H1 (cell line): ENCODE data around the gene FNDC1. TPM values are rescaled to one million over a fixed set of nuclear protein-coding genes. Genes with fewer than 3 reads are reported as not detected.

ENCODE experiments used
- BACH1 ChIP-seq: IDR thresholded peaks from 2 replicates; pipeline ENCODE4 v1.6.1; 2012; ENCODE audit warnings: low read length, improper control_type of control experiment
- CBX5 ChIP-seq: fragments of 300-800, 300-1000 bp; sonication (generic); IDR thresholded peaks from 2 replicates; pipeline ENCODE4 v1.7.1; 2016; ENCODE audit warnings: antibody characterized with exemption, low read length, low read depth
- CTBP2 ChIP-seq: IDR thresholded peaks from 2 replicates; pipeline ENCODE4 v1.7.0; 2011; ENCODE audit warnings: borderline replicate concordance, mild to moderate bottlenecking, moderate library complexity, mixed read lengths, low read length; ENCODE audit not compliant: insufficient read depth, insufficient read length
- RAD21 ChIP-seq, 2 experiments: IDR thresholded peaks in 1 of 2; conservative IDR thresholded peaks in 1 of 2; 2 replicates each; pipeline ENCODE4 v1.6.1; 2011; ENCODE audit warnings: low read depth in 2 of 2, low read length in 2 of 2, improper control_type of control experiment in 1 of 2, inconsistent platforms in 1 of 2, mild to moderate bottlenecking in 1 of 2, moderate library complexity in 1 of 2
- RNF2 ChIP-seq: fragments of 200-900, 300-1000 bp; sonication (generic); IDR thresholded peaks from 2 replicates; pipeline ENCODE4 v1.7.1; 2016; ENCODE audit warnings: borderline replicate concordance, low read depth, mild to moderate bottlenecking, antibody characterized with exemption, low read length; ENCODE audit not compliant: poor library complexity, severe bottlenecking; ENCODE audit errors: missing control alignments
- SIN3A ChIP-seq, 2 experiments: IDR thresholded peaks in 1 of 2; conservative IDR thresholded peaks in 1 of 2; 2 replicates each; pipeline ENCODE4 v1.6.1; 2011 to 2012; ENCODE audit warnings: low read length in 2 of 2, improper control_type of control experiment in 1 of 2, low read depth in 1 of 2, mild to moderate bottlenecking in 1 of 2
- polyA plus RNA-seq, 7 experiments: library from polyadenylated mRNA; depleted of rRNA in 3 of 7; stranded (reverse) in 5 of 7; unstranded in 2 of 7; fragments of >200 nt in 5 of 7; fragments of 200-250 nt in 2 of 7; gene quantifications; 1 replicate in 5 of 7; 2 replicates in 1 of 7; 4 replicates in 1 of 7; pipeline versions ENCODE4 v1.2.1 to v1.2.3, GENCODE V29; 2011 to 2013; ENCODE audit warnings: missing spikeins in 2 of 7, mixed read lengths in 2 of 7
- total RNA-seq: library from RNA; stranded (reverse); fragmentation: NEBNext Ultra II Directional; extraction: Animal tissue kit (Norgen Biotek cat#: 25700); gene quantifications from 2 replicates; pipeline ENCODE4 v1.2.1, GENCODE V29; 2021
- TF ChIP-seq, protein P1 (sequence below): fragments of 300-600 bp; sonication (generic); IDR thresholded peaks from 2 replicates; pipeline ENCODE4 v1.7.1; 2012; ENCODE audit warnings: low read length, moderate library complexity, mild to moderate bottlenecking, inconsistent platforms; ENCODE audit not compliant: insufficient replicate concordance
- TF ChIP-seq, protein P2 (sequence below): IDR thresholded peaks from 2 replicates; pipeline ENCODE4 v1.6.1; 2011; ENCODE audit warnings: low read depth, mild to moderate bottlenecking, low read length; ENCODE audit not compliant: insufficient read depth

The FNDC1 gene
- total and polyA plus RNA-seq, 2 of the 8 experiments (the other 6 are each of a cell fraction or from before 2014, with no cell fraction given): 0.06 to 0.30 TPM

DNA sequence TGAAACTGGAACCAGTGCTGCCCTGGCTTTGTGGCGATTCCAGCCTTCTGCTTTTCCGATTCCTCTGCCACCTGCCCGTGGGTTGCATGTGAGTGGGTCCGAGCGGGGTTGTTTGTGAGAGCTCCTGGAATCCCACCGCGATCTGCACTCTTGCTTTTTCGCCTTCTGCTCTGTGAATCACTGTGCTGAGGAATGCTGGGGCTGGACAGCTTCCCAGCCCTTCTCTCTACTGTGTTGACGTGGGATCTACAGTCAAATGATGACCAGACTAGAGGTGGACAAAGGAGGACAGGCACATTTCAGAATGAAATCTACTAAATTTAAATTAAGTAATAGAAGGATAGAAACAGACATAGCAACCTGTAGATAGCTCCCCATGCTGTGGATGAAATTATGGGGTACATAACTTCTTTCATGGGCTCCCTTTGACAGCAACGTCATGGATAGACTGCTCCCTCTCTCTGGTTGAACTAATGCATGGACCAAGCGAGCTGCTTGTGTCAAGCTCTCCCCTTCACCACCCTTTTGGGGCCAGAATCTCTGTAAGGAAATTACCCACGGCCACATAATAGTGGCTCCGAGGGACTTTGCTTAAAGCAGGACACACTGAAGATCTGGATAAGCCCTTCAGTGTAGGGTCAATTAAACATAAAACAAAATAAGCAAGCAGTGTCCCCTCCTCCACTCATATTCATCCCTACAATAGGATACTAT, 2.0 kb downstream of the FNDC1 start (continued):
- TF ChIP-seq, protein P1, sequence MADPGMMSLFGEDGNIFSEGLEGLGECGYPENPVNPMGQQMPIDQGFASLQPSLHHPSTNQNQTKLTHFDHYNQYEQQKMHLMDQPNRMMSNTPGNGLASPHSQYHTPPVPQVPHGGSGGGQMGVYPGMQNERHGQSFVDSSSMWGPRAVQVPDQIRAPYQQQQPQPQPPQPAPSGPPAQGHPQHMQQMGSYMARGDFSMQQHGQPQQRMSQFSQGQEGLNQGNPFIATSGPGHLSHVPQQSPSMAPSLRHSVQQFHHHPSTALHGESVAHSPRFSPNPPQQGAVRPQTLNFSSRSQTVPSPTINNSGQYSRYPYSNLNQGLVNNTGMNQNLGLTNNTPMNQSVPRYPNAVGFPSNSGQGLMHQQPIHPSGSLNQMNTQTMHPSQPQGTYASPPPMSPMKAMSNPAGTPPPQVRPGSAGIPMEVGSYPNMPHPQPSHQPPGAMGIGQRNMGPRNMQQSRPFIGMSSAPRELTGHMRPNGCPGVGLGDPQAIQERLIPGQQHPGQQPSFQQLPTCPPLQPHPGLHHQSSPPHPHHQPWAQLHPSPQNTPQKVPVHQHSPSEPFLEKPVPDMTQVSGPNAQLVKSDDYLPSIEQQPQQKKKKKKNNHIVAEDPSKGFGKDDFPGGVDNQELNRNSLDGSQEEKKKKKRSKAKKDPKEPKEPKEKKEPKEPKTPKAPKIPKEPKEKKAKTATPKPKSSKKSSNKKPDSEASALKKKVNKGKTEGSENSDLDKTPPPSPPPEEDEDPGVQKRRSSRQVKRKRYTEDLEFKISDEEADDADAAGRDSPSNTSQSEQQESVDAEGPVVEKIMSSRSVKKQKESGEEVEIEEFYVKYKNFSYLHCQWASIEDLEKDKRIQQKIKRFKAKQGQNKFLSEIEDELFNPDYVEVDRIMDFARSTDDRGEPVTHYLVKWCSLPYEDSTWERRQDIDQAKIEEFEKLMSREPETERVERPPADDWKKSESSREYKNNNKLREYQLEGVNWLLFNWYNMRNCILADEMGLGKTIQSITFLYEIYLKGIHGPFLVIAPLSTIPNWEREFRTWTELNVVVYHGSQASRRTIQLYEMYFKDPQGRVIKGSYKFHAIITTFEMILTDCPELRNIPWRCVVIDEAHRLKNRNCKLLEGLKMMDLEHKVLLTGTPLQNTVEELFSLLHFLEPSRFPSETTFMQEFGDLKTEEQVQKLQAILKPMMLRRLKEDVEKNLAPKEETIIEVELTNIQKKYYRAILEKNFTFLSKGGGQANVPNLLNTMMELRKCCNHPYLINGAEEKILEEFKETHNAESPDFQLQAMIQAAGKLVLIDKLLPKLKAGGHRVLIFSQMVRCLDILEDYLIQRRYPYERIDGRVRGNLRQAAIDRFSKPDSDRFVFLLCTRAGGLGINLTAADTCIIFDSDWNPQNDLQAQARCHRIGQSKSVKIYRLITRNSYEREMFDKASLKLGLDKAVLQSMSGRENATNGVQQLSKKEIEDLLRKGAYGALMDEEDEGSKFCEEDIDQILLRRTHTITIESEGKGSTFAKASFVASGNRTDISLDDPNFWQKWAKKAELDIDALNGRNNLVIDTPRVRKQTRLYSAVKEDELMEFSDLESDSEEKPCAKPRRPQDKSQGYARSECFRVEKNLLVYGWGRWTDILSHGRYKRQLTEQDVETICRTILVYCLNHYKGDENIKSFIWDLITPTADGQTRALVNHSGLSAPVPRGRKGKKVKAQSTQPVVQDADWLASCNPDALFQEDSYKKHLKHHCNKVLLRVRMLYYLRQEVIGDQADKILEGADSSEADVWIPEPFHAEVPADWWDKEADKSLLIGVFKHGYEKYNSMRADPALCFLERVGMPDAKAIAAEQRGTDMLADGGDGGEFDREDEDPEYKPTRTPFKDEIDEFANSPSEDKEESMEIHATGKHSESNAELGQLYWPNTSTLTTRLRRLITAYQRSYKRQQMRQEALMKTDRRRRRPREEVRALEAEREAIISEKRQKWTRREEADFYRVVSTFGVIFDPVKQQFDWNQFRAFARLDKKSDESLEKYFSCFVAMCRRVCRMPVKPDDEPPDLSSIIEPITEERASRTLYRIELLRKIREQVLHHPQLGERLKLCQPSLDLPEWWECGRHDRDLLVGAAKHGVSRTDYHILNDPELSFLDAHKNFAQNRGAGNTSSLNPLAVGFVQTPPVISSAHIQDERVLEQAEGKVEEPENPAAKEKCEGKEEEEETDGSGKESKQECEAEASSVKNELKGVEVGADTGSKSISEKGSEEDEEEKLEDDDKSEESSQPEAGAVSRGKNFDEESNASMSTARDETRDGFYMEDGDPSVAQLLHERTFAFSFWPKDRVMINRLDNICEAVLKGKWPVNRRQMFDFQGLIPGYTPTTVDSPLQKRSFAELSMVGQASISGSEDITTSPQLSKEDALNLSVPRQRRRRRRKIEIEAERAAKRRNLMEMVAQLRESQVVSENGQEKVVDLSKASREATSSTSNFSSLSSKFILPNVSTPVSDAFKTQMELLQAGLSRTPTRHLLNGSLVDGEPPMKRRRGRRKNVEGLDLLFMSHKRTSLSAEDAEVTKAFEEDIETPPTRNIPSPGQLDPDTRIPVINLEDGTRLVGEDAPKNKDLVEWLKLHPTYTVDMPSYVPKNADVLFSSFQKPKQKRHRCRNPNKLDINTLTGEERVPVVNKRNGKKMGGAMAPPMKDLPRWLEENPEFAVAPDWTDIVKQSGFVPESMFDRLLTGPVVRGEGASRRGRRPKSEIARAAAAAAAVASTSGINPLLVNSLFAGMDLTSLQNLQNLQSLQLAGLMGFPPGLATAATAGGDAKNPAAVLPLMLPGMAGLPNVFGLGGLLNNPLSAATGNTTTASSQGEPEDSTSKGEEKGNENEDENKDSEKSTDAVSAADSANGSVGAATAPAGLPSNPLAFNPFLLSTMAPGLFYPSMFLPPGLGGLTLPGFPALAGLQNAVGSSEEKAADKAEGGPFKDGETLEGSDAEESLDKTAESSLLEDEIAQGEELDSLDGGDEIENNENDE: no peak
- TF ChIP-seq RNF2 (no peak), SIN3A (conservative IDR thresholded peaks at IDR 0.05 in 1 of 2, IDR thresholded peaks at IDR 0.05 in 1 of 2; ENCODE audit: low read depth in 1 of 2, low read length in 2 of 2) (no peak), CTBP2 (no peak), RAD21 (IDR thresholded peaks at IDR 0.05 in 1 of 2, conservative IDR thresholded peaks at IDR 0.05 in 1 of 2; ENCODE audit: low read depth in 2 of 2, low read length in 2 of 2) (no peak), CBX5 (no peak), BACH1 (no peak)
- TF ChIP-seq, protein P2, sequence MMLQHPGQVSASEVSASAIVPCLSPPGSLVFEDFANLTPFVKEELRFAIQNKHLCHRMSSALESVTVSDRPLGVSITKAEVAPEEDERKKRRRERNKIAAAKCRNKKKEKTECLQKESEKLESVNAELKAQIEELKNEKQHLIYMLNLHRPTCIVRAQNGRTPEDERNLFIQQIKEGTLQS: no peak
